Measurements from ENCODE around the gene PDE10A.
A peak's percentile ranks its signal among the peaks of the same experiment; 100 is the strongest.

PDE10A gene

GRCh38 chr6:165662749-165663376 is at the start of gene PDE10A:
Gene PDE10A, minus strand, starts transcription at chr6:165663241. Its CDS starts 430 bp downstream, at chr6:165662811.
- no peaks in the 10 kb centered on the region for H3K4me1 Mint-ChIP-seq (ENCODE audit: low read depth)
- no peaks in the 10 kb centered on the region for H3K36me3 Mint-ChIP-seq (ENCODE audit: low read depth)
- peaks cover 63% of the 10 kb centered on the region for H3K27me3 Mint-ChIP-seq
- no peak within 1 kb of the TSS for H3K27ac Mint-ChIP-seq
- H3K4me3 Mint-ChIP-seq: peak within 1 kb of the TSS; percentile 13
- H3K9me3 Mint-ChIP-seq: no peaks in the 10 kb centered on the region

GRCh38 chr6:165708985-165709576 is 46.0 kb upstream of the PDE10A start:
- Mint-ChIP-seq H3K9me3 (peaks cover 6% of the 10 kb centered on the region), H3K4me1 (ENCODE audit: low read depth) (no peaks in the 10 kb centered on the region), H3K4me3 (no peak overlapping the region), H3K36me3 (ENCODE audit: low read depth) (no peaks in the 10 kb centered on the region), H3K27me3 (no peaks in the 10 kb centered on the region), H3K27ac (no peak overlapping the region)

GRCh38 chr6:165707067-165707853 is 44.2 kb upstream of the PDE10A start:
- no peaks in the 10 kb centered on the region for H3K27me3 Mint-ChIP-seq
- no peaks in the 10 kb centered on the region for H3K36me3 Mint-ChIP-seq (ENCODE audit: low read depth)
- H3K4me1 Mint-ChIP-seq (ENCODE audit: low read depth): no peaks in the 10 kb centered on the region
- H3K4me3 Mint-ChIP-seq: no peak overlapping the region
- no peak overlapping the region for H3K27ac Mint-ChIP-seq
- peaks cover 6% of the 10 kb centered on the region for H3K9me3 Mint-ChIP-seq

- Mint-ChIP-seq H3K9me3 (peaks cover 6% of the 10 kb centered on the region), H3K27ac (no peak overlapping the region), H3K4me1 (ENCODE audit: low read depth) (no peaks in the 10 kb centered on the region), H3K27me3 (no peaks in the 10 kb centered on the region), H3K36me3 (ENCODE audit: low read depth) (no peaks in the 10 kb centered on the region), H3K4me3 (no peak overlapping the region)
Measured at GRCh38 chr6:165705941-165706340, 42.9 kb upstream of the PDE10A start.

GRCh38 chr6:165704045-165704748 is 41.2 kb upstream of the PDE10A start:
- Mint-ChIP-seq H3K27ac (no peak overlapping the region), H3K9me3 (no peaks in the 10 kb centered on the region), H3K36me3 (ENCODE audit: low read depth) (no peaks in the 10 kb centered on the region), H3K4me3 (no peak overlapping the region), H3K27me3 (no peaks in the 10 kb centered on the region), H3K4me1 (ENCODE audit: low read depth) (no peaks in the 10 kb centered on the region)

GRCh38 chr6:165702669-165703068 is 39.6 kb upstream of the PDE10A start:
- no peaks in the 10 kb centered on the region for H3K36me3 Mint-ChIP-seq (ENCODE audit: low read depth)
- no peak overlapping the region for H3K4me3 Mint-ChIP-seq
- no peaks in the 10 kb centered on the region for H3K27me3 Mint-ChIP-seq
- no peaks in the 10 kb centered on the region for H3K4me1 Mint-ChIP-seq (ENCODE audit: low read depth)
- H3K9me3 Mint-ChIP-seq: peaks cover 4% of the 10 kb centered on the region
- H3K27ac Mint-ChIP-seq: no peak overlapping the region

GRCh38 chr6:165701564-165702354 is 38.7 kb upstream of the PDE10A start:
- Mint-ChIP-seq H3K4me3 (no peak overlapping the region), H3K27me3 (no peaks in the 10 kb centered on the region), H3K4me1 (ENCODE audit: low read depth) (no peaks in the 10 kb centered on the region), H3K36me3 (ENCODE audit: low read depth) (no peaks in the 10 kb centered on the region), H3K27ac (no peak overlapping the region), H3K9me3 (peaks cover 5% of the 10 kb centered on the region)

- Mint-ChIP-seq H3K4me1 (ENCODE audit: low read depth) (no peaks in the 10 kb centered on the region), H3K36me3 (ENCODE audit: low read depth) (no peaks in the 10 kb centered on the region), H3K4me3 (no peak overlapping the region), H3K27me3 (no peaks in the 10 kb centered on the region), H3K27ac (no peak overlapping the region), H3K9me3 (peaks cover 9% of the 10 kb centered on the region)
Measured at GRCh38 chr6:165701005-165701404, 38.0 kb upstream of the PDE10A start.

GRCh38 chr6:165698868-165699267 is 35.8 kb upstream of the PDE10A start:
- Mint-ChIP-seq H3K27me3 (peaks cover 4% of the 10 kb centered on the region), H3K4me3 (no peak overlapping the region), H3K9me3 (peaks cover 9% of the 10 kb centered on the region), H3K4me1 (ENCODE audit: low read depth) (no peaks in the 10 kb centered on the region), H3K27ac (no peak overlapping the region), H3K36me3 (ENCODE audit: low read depth) (no peaks in the 10 kb centered on the region)

GRCh38 chr6:165697171-165697570 is 34.1 kb upstream of the PDE10A start:
- Mint-ChIP-seq H3K27ac (no peak overlapping the region), H3K4me3 (no peak overlapping the region)

GRCh38 chr6:165695722-165696515 is 32.9 kb upstream of the PDE10A start:
- H3K9me3 Mint-ChIP-seq: peaks cover 9% of the 10 kb centered on the region

More at GRCh38 chr6:165697171-165697570, 34.1 kb upstream of the PDE10A start:
- H3K9me3 Mint-ChIP-seq: peaks cover 9% of the 10 kb centered on the region
- H3K27me3 Mint-ChIP-seq: peaks cover 4% of the 10 kb centered on the region
- no peaks in the 10 kb centered on the region for H3K36me3 Mint-ChIP-seq (ENCODE audit: low read depth)
- H3K4me1 Mint-ChIP-seq (ENCODE audit: low read depth): no peaks in the 10 kb centered on the region

GRCh38 chr6:165694296-165694695 is 31.3 kb upstream of the PDE10A start:
- H3K4me1 Mint-ChIP-seq (ENCODE audit: low read depth): no peaks in the 10 kb centered on the region
- peaks cover 13% of the 10 kb centered on the region for H3K9me3 Mint-ChIP-seq
- H3K27me3 Mint-ChIP-seq: peaks cover 4% of the 10 kb centered on the region
- H3K27ac Mint-ChIP-seq: no peak overlapping the region
- H3K36me3 Mint-ChIP-seq (ENCODE audit: low read depth): no peaks in the 10 kb centered on the region
- H3K4me3 Mint-ChIP-seq: no peak overlapping the region

More at GRCh38 chr6:165695722-165696515, 32.9 kb upstream of the PDE10A start:
- H3K4me1 Mint-ChIP-seq (ENCODE audit: low read depth): no peaks in the 10 kb centered on the region
- H3K4me3 Mint-ChIP-seq: no peak overlapping the region
- no peak overlapping the region for H3K27ac Mint-ChIP-seq
- H3K27me3 Mint-ChIP-seq: peaks cover 4% of the 10 kb centered on the region
- no peaks in the 10 kb centered on the region for H3K36me3 Mint-ChIP-seq (ENCODE audit: low read depth)

GRCh38 chr6:165692106-165692653 is 29.1 kb upstream of the PDE10A start:
- Mint-ChIP-seq H3K36me3 (ENCODE audit: low read depth) (no peaks in the 10 kb centered on the region), H3K4me3 (no peak overlapping the region), H3K9me3 (peaks cover 14% of the 10 kb centered on the region), H3K27me3 (peaks cover 4% of the 10 kb centered on the region), H3K4me1 (ENCODE audit: low read depth) (no peaks in the 10 kb centered on the region), H3K27ac (no peak overlapping the region)
